GM19240 (cell line): ENCODE results near the gene MOV10L1.

Experiments used
- DNase-seq: peaks from one replicate; pipeline ENCODE4 v3.0.0; 2011; ENCODE audit warnings: low spot score; ENCODE audit not compliant: insufficient read length

The MOV10L1 gene

GRCh38 chr22:50058906-50059880 lies 30.6 kb upstream of the MOV10L1 start:
- no peak for DNase-seq

GRCh38 chr22:50059881-50060262 lies 29.9 kb upstream of the MOV10L1 start:
- no peak for DNase-seq

- DNase-seq, result no peak
Observed at GRCh38 chr22:50060441-50061140, 29.2 kb upstream of the MOV10L1 start.

GRCh38 chr22:50061141-50061823 lies 28.5 kb upstream of the MOV10L1 start:
- no peak for DNase-seq

GRCh38 chr22:50061824-50062355 lies 27.9 kb upstream of the MOV10L1 start:
- no peak for DNase-seq

- DNase-seq, result no peak
Observed at GRCh38 chr22:50062509-50063135, 27.2 kb upstream of the MOV10L1 start.

- no peak for DNase-seq
Observed at GRCh38 chr22:50063589-50064393, 26.0 kb upstream of the MOV10L1 start.

- no peak for DNase-seq
Observed at GRCh38 chr22:50064453-50064852, 25.4 kb upstream of the MOV10L1 start.

- no peak for DNase-seq
Observed at GRCh38 chr22:50067244-50067643, 22.6 kb upstream of the MOV10L1 start.

- no peak for DNase-seq
Observed at GRCh38 chr22:50068096-50068495, 21.7 kb upstream of the MOV10L1 start.

GRCh38 chr22:50070366-50070765 lies 19.4 kb upstream of the MOV10L1 start:
- no peak for DNase-seq

- DNase-seq, result no peak
Observed at GRCh38 chr22:50071432-50072166, 18.2 kb upstream of the MOV10L1 start.

- no peak for DNase-seq
Observed at GRCh38 chr22:50072167-50072555, 17.6 kb upstream of the MOV10L1 start.

- DNase-seq, result no peak
Observed at GRCh38 chr22:50072714-50073538, 16.9 kb upstream of the MOV10L1 start.

GRCh38 chr22:50074056-50074455 lies 15.8 kb upstream of the MOV10L1 start:
- DNase-seq, result no peak

- no peak for DNase-seq
Observed at GRCh38 chr22:50074551-50075530, 15.0 kb upstream of the MOV10L1 start.

GRCh38 chr22:50076646-50077535 lies 12.9 kb upstream of the MOV10L1 start:
- DNase-seq, result no peak
